GM18502 (cell line): ENCODE measurements around the gene TCF3.

Experiments used
- ATAC-seq: cut with Tn5 transposase; IDR thresholded peaks from one replicate; pipeline ENCODE4 v1.9.1; 2021; ENCODE audit warnings: mild to moderate bottlenecking; ENCODE audit not compliant: unreplicated experiment, poor library complexity

The TCF3 gene

DNA sequence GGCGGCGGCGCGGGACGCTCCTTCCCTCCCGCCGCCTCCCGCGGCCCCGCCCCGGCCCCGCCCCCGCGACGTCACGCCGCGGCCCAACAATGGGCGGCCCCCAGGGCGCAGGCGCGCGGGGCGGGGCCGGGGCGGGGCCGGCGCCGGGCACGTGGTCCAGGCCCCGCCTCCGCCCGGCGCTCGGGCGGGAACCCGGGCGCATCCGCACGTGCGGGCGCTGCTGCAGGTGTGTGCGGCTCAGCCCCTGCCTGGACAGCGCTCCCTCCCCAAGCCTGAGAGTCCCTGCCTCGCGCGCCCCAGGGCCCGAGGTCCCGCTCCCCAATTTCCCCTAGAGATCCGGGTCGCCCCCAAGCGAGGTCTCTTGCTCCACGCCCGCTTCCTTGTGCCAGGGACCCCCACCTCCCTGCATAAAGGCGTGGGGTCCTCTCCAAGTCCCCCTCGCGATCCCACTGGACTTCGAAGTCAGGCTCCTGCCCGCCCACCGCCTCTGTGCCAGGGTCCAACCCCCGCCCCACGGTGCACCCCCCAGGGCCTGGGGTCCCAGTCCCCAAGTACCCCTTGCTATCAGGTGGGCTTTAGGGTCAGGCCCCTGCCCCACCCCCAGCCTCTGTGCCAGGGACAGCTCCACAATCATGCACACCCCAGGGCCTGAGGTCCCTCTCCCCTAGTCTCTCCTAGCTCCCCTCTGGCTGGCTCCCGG lies 83.9 kb downstream of the TCF3 start, which contains the start of gene MEX3D:
Gene MEX3D (minus strand): TSS at position 6 of the 700 bp plus-strand sequence. CDS start 267 bp downstream, outside the sequence.
- no peak for ATAC-seq

DNA sequence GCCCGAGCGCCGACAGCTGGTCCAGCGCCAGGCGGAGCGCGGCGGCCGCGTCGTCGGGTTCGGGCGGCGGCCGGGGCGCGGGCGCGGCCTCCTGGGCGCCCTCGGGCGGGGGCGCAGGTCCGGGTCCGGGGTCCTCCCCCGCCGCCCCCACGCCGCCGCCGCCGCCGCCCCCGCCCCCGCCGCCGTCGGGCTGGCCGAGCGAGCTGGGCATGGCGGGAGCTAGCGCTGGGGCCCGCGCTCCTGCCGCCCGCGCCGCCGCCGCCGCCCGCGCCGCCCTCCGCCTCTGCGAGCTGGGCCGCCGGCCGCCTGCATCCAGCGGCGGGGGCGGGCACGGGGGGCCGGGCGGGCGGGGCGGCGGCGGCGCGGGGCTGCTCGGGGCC lies 84.6 kb downstream of the TCF3 start:
- ATAC-seq, result no peak

DNA sequence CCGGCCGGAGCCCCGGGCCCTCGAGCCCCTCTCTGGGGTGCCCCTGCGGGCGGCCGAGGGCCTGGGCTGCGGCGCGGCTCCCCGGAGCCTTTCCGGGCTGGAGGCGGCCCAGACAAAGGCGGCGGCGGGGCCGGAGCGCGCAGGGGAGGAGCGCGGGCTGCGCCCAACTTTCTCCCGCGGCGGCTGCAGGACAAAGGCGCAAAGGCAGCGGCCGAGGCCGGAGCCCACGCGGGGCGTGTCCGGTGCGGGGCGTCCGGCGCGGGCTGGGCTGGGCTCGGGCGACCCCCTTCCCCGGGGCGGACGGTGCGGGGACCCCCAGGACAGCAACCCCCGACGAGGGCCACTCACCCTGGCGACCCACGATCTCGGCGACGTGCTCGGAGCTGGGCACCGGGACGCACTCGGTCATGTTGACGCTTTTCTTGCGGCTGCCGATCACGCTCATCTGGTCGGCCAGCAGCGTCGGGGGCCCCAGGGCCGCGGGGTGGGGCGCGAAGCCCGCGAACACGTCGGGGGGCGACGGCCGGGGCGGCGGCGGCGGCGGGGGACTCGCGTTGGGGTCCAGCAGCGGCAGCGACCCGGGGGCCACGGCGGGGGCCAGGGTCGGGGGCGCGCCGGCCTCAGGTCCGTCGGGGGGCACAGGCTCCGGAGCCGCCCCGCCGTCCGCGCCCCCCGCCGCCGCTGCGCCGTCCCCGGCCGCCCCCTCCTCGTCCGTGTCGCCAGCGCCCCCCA lies 85.1 kb downstream of the TCF3 start:
- no peak for ATAC-seq

DNA sequence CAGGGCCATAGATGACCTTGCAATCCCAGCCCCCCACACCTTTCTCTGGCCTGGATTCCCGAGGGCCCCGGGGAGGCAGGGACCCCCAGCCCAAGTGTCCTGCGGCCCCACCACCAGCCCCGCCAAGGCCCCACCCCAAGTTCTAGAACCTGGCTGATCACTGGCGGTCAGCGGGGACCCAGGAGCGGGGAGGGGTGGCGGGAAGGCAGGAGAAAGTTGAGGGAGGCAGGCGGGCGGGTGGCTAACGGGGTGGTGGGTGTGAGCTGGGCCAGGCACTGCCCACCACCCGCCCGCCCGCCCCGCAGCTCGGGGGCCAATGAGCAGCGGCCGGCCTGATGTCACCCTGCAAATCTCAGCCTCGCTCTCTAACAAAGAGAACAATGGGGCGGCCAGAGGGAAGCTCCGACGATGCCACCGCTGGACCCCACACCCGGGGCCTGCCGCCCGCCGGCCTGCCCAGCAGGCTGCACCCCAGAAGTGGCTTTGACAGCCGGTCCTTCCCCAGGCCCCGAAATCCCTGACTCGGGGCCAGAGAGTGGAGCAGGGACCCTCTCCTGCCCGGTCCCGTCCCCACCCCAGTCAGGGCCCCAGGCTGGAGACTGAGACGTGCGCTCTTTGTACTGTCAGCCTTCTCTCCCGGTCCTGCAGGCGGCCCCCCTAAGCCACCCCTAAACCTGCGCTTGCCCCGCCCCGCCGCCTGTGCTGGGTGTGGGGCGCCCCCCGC lies 85.9 kb downstream of the TCF3 start:
- no peak for ATAC-seq

DNA sequence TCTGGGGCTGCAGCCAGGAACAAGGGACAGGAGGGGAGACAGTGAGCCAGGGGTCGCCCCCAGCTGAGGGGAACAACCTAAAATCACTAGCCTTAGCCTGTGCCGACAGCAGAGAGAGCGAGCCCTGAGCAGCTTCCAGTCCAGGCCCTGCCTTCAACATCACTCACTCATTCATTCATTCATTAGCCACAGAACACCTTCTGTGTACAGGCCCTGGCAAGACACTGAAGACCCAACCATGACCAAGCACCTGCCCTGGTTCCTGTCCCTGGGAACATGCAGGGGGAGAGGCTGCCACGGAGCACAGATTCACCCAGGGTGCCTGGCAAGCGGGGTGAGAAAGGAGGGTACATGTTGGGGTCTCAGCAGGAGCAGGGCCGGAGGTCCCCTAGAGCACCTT lies 89.2 kb downstream of the TCF3 start:
- ATAC-seq, result no peak

DNA sequence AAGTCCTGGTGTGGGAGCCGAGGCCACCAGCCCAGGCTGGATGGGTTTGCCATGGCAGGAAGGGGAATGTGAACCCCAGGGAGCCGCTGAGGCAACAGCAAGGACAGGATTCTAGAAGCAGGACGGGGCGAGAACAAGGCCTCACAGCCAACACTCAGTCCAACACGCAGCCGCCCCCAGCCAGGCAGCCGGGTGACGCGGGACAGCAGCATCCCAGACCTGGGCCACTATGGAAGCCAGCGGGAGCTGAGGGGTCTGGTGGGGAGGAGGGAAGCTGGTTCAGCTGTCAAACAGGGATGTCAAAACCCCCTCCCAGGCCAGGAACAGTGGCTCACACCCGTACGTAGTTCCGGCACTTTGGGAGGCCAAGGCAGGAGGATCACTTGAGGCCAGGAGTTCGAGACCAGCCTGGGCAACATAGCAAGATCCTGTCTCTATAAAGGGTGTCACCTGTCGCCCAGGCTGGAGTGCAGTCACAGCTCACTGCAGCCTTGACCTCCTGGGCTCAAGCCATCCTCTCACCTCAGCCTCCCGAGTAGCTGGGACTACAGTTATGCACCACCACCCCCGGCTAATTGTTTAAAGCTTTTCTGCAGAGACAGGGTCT lies 91.1 kb downstream of the TCF3 start:
- ATAC-seq, result no peak

DNA sequence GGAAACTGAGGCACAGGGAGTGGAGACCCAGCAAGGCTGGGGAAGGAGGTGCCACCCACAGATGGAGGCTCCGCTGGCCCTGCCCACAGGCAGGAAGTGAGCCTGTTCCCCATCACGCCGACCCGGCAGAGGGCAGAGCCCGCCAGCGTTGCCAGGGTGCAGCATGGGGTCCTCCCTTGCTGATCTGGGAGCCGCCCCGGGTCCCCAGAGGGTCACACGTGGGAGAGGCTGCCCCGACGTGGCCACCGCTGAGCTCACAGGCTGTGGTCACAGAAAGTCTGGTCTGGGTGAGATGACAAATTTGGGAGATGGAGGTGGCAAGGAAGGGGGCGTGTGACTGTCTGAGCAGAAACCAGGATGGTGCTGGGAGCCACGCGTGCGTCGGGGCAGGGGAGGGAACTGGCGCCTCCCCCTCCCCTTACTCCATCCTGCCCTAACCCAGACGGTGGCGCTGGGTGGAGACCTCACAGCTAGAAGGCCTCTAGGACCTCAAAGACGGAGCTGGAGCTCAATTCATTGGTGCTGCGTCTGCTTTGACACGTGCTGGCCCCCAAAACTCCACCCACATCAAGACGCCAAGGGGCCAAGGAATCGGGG lies 92.0 kb downstream of the TCF3 start:
- ATAC-seq, result no peak
